ENCODE measurements around the gene FLVCR2. TPM values are rescaled to one million over a fixed set of nuclear protein-coding genes. Genes with fewer than 3 reads are reported as not detected.

FLVCR2 gene
- total RNA-seq, 1 donor from 2014 or later: 42.4 TPM

DNA sequence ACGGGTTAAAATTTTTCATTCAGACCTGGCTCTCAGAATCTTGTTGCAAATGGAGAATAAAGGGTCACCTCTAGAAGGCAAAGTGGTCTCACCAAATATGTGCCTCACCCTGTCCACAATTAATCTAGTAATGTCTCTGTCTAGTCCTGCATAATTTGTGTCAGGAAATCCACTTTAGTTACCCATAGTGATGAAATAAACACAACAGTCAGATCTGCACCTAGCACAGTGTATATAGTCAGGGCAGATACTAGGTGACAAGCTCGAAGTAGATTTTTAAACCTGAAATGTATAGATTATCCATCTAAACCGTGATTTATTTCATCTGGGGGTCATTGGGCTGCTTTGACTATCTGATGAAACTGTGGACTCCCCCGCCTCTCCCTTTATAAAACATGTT lies 15.9 kb upstream of the FLVCR2 start:
- ATAC-seq (no peak), DNase-seq (no peak)
- peaks cover 16% of the 10 kb centered on the region for H3K4me1 ChIP-seq
- no peaks in the 10 kb centered on the region for H3K36me3 ChIP-seq
- no peaks in the 10 kb centered on the region for H3K27me3 ChIP-seq (ENCODE audit: low read depth)
- H3K4me3 ChIP-seq: no peak overlapping the region
- TF ChIP-seq, protein P1, sequence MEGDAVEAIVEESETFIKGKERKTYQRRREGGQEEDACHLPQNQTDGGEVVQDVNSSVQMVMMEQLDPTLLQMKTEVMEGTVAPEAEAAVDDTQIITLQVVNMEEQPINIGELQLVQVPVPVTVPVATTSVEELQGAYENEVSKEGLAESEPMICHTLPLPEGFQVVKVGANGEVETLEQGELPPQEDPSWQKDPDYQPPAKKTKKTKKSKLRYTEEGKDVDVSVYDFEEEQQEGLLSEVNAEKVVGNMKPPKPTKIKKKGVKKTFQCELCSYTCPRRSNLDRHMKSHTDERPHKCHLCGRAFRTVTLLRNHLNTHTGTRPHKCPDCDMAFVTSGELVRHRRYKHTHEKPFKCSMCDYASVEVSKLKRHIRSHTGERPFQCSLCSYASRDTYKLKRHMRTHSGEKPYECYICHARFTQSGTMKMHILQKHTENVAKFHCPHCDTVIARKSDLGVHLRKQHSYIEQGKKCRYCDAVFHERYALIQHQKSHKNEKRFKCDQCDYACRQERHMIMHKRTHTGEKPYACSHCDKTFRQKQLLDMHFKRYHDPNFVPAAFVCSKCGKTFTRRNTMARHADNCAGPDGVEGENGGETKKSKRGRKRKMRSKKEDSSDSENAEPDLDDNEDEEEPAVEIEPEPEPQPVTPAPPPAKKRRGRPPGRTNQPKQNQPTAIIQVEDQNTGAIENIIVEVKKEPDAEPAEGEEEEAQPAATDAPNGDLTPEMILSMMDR (IDR thresholded peaks at IDR 0.05): no peak
- intact Hi-C loops (cut with DNase I): no loop called here
- H3K27ac ChIP-seq: no peak overlapping the region
- H3K9me3 ChIP-seq: no peaks in the 10 kb centered on the region

DNA sequence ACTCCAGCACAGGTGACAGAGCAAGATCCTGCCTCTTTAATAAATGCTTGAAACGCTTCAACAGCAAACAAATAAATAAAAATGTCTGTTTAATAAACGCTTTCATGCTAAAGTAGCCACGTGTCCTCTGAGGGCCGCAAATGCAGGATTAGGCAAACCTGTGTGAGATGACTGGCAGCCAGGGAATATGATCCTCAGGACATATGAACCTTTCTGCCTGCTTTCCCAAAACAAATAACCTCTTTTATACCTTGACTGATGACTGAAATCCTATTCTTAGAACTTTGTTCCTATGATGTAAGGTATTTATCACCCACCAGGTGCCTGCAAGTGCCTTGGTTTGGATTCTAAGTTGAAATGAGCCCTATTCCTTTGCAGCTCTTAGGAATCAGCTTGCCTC lies 14.5 kb upstream of the FLVCR2 start:
- DNase-seq (no peak), ATAC-seq (no peak)
- no peaks in the 10 kb centered on the region for H3K27me3 ChIP-seq (ENCODE audit: low read depth)
- no peaks in the 10 kb centered on the region for H3K9me3 ChIP-seq
- no peaks in the 10 kb centered on the region for H3K36me3 ChIP-seq
- intact Hi-C loops (cut with DNase I): no loop called here
- TF ChIP-seq, protein P1 (IDR thresholded peaks at IDR 0.05): no peak
- H3K27ac ChIP-seq: no peak overlapping the region
- peaks cover 16% of the 10 kb centered on the region for H3K4me1 ChIP-seq
- no peak overlapping the region for H3K4me3 ChIP-seq

DNA sequence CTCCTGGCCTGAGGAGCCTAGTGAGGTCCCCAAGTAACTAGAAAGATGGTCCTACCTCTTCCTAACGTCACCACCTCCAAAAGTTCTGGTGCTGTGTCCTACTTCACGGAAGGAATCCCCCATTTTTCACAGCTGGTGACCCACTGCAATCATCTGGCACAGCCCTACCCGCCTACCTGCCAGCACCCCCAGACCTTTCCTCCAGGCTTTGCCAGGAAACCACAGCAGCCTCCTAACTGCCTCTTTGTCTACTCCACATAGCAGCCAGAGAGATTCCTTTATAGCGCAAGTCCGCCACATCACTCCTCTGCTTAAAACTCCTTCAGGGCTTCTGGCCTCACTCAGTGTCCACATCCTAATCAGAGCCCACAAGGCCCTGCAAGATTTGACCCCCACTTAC lies 13.4 kb upstream of the FLVCR2 start:
- intact Hi-C loops (cut with DNase I): no loop called here
- ATAC-seq (no peak), DNase-seq (no peak)
- no peaks in the 10 kb centered on the region for H3K36me3 ChIP-seq
- H3K4me1 ChIP-seq: peaks cover 12% of the 10 kb centered on the region
- no peak overlapping the region for H3K27ac ChIP-seq
- no peaks in the 10 kb centered on the region for H3K9me3 ChIP-seq
- TF ChIP-seq, protein P1 (IDR thresholded peaks at IDR 0.05): no peak
- H3K4me3 ChIP-seq: no peak overlapping the region
- no peaks in the 10 kb centered on the region for H3K27me3 ChIP-seq (ENCODE audit: low read depth)

DNA sequence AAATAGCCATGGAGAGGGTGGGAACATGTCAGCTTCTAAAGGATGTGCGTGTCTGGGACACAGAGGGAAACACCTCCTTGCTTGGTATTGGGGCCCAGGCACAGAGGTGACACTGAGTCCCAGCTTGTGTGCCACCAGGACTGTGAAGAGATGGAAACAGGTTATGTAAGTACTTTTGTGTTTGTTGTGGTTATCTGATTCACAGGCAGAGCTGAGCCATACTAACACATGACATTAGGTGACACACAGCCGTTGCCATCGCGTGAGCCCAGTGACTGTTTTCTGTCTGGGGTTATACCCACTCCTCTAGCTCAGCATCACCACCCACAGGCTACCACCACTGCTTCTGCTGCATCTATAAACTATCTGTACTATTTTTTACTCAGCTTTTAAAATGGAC lies 12.1 kb upstream of the FLVCR2 start:
- no peak for DNase-seq
- H3K27ac ChIP-seq: no peak overlapping the region

DNA sequence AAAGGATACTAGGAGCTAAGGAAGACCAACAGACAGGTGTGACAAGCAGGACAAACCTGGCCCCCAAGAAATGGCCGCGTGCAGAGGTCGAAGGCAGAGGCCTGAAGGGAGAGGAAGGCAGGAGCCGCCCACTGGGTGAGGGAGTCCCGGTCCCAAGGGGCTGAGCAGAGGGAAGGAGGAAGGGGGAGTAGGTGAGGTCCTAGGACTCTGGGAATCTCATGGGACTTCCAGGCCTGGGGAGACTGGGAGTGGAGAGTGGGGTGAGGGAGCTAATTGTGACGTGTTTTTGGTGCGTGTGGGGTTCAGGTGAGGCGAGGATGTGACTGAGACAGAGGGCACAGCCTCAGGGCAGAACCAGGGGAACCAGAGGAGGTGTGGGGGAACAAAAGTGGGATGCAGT lies 11.7 kb upstream of the FLVCR2 start:
- H3K27me3 ChIP-seq (ENCODE audit: low read depth): no peaks in the 10 kb centered on the region
- H3K27ac ChIP-seq: no peak overlapping the region
- H3K36me3 ChIP-seq: no peaks in the 10 kb centered on the region
- H3K4me3 ChIP-seq: no peak overlapping the region
- no peak for DNase-seq
- TF ChIP-seq, protein P1 (IDR thresholded peaks at IDR 0.05): no peak
- intact Hi-C loops (cut with DNase I): no loop called here
- H3K9me3 ChIP-seq: no peaks in the 10 kb centered on the region
- no peak for ATAC-seq
- no peaks in the 10 kb centered on the region for H3K4me1 ChIP-seq

More for the DNA sequence above, 12.1 kb upstream of the FLVCR2 start:
- H3K4me1 ChIP-seq: no peaks in the 10 kb centered on the region
- no peaks in the 10 kb centered on the region for H3K9me3 ChIP-seq
- H3K4me3 ChIP-seq: no peak overlapping the region
- no peaks in the 10 kb centered on the region for H3K36me3 ChIP-seq
- no peak for ATAC-seq
- intact Hi-C loops (cut with DNase I): no loop called here
- H3K27me3 ChIP-seq (ENCODE audit: low read depth): no peaks in the 10 kb centered on the region
- TF ChIP-seq, protein P1 (IDR thresholded peaks at IDR 0.05): no peak

DNA sequence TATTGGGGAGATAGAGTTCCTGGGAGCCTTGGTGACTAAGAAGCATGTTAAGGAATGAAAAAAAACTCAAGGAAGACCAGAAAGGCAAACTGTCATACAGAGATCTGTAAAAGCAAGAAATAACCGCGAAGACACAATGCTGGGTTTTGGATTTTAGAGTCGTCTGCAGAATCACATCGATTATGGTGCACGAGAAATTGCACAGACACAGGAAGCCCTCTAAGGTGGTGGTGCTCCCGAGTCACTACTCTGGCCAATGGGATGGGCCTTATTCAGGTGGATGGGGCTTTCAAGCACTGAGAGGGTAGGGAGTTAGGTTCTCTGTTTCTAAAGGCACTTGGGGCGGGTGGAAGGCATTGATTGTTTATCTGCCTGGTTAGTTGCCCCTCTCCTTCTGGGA lies 10.3 kb upstream of the FLVCR2 start:
- H3K36me3 ChIP-seq: no peaks in the 10 kb centered on the region
- no peaks in the 10 kb centered on the region for H3K27me3 ChIP-seq (ENCODE audit: low read depth)
- TF ChIP-seq, protein P1 (IDR thresholded peaks at IDR 0.05): no peak
- intact Hi-C loops (cut with DNase I): no loop called here
- DNase-seq: no peak
- no peak for ATAC-seq
- no peaks in the 10 kb centered on the region for H3K9me3 ChIP-seq
- no peak overlapping the region for H3K4me3 ChIP-seq
- H3K27ac ChIP-seq: no peak overlapping the region
- no peaks in the 10 kb centered on the region for H3K4me1 ChIP-seq

Data from lower lobe of right lung (tissue), 2 donors.